Measurements from ENCODE around the gene MT1M.

DNA sequence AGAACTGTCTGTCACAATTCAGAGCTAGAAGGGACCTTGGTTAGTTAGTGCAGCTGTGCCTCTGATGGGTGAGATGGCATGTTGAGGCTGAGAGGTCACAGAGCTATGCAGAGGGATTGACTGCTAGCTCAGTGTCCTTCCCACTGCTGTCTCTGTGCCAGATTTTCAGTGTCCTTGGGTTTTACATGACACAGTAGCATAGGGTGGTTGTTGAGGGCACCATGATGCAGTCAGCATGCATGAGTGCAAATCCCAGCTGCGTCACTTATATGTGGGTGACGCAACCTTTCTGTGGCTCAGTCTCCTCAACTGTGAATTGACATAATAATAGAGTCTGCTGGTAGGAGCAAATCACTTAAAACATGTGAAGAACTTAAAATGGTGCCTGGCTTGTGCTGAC, 8.7 kb downstream of the MT1M start:
- no peak for TF ChIP-seq POLR2AphosphoS5 (IDR thresholded peaks at IDR 0.05; ENCODE audit: low read depth, low read length)
- no peak for TF ChIP-seq POLR2A (IDR thresholded peaks at IDR 0.05; ENCODE audit: low read depth, low read length)

Data from GM12891 (cell line).